Hepatocyte (in vitro differentiated cells): ENCODE measurements around the gene DERL3.

ENCODE experiments used
- EZH2 ChIP-seq: fragments of 200-600 bp; sonication (generic); IDR thresholded peaks from 2 replicates; pipeline ENCODE4 v1.6.1; 2016; ENCODE audit warnings: antibody characterized with exemption, mild to moderate bottlenecking, borderline replicate concordance
- EZH2phosphoT487 ChIP-seq: fragments of 200-600 bp; sonication (generic); IDR thresholded peaks from one replicate; pipeline ENCODE4 v1.6.1; 2018; ENCODE audit warnings: antibody characterized with exemption, mild to moderate bottlenecking, low read depth, moderate library complexity; ENCODE audit not compliant: unreplicated experiment, severe bottlenecking
- TF ChIP-seq, protein P1 (sequence below): fragments of 200-600 bp; sonication (generic); IDR thresholded peaks from 2 replicates; pipeline ENCODE4 v1.5.1; 2016; ENCODE audit warnings: antibody characterized with exemption, mild to moderate bottlenecking; ENCODE audit not compliant: poor library complexity

DNA sequence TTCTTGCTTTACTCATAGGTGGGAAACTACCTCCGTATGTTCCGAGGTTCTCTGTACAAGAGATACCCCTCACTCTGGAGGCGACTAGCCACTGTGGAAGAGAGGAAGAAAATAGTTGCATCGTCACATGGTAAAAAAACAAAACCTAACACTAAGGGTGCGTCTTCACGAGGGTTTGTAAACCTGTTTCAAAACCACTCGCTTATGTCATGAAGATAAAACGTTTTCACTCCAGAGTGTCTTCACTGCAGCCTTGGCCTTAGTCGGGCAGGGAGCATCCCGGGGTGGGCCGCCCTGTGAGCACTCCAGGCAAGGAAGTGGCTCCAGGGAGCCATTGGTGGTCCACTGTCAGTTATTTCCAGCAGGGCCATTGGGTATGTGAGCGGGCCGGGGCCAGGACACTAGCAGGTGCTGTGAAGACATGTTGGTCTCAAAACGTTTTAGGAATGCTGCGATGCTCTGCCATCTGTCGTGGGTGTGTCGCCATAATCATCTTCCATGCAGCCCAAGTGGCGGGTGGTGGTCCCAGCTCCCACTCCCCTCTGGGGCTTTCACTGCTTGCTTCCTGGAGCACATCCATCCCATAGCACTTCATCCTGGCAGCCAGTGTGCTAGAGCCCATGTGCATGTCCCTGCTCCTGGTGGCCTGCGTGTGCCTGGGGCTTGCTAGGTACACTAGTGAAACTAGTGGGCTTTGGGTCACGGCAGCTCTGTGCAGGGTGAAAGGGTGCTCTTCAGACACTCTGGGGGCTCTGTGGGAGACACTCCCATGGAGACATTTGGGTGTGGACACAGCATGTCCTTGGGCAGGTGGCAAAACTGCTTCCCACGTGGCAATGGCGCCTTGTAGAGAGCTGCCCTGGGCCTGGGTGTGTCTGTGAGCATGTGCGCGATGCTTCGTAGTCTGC is 46.8 kb downstream of the DERL3 start:
- TF ChIP-seq EZH2 = no peak
- TF ChIP-seq, protein P1, sequence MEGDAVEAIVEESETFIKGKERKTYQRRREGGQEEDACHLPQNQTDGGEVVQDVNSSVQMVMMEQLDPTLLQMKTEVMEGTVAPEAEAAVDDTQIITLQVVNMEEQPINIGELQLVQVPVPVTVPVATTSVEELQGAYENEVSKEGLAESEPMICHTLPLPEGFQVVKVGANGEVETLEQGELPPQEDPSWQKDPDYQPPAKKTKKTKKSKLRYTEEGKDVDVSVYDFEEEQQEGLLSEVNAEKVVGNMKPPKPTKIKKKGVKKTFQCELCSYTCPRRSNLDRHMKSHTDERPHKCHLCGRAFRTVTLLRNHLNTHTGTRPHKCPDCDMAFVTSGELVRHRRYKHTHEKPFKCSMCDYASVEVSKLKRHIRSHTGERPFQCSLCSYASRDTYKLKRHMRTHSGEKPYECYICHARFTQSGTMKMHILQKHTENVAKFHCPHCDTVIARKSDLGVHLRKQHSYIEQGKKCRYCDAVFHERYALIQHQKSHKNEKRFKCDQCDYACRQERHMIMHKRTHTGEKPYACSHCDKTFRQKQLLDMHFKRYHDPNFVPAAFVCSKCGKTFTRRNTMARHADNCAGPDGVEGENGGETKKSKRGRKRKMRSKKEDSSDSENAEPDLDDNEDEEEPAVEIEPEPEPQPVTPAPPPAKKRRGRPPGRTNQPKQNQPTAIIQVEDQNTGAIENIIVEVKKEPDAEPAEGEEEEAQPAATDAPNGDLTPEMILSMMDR = no peak
- no peak for TF ChIP-seq EZH2phosphoT487
